Measurements from ENCODE around the gene CDC20.
"Not testable (repeated sequence)": the region's sequence is repeated elsewhere in the genome, so short reads cannot be mapped to it uniquely, and the experiment has no call there.

CDC20 gene

DNA sequence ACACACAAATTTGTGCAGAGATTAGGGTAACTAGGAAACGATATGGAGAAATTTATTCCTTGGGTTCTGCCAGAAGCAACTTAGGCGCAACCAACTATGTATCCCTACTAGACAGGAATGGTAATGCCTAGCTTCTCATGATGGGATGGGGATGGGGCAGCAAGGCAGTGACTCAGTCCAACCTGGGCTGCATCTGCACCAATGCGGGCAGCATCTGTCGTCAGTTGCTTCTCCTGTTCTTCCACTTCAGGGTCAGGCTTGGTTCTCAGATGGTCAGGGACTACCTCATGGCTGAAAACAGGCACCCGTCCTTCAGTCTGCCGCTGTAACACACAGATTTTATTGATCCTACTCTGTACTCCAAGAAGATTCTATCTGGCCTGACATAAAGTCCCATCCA is 27.9 kb downstream of the CDC20 start:
- no peak for DNase-seq

DNA sequence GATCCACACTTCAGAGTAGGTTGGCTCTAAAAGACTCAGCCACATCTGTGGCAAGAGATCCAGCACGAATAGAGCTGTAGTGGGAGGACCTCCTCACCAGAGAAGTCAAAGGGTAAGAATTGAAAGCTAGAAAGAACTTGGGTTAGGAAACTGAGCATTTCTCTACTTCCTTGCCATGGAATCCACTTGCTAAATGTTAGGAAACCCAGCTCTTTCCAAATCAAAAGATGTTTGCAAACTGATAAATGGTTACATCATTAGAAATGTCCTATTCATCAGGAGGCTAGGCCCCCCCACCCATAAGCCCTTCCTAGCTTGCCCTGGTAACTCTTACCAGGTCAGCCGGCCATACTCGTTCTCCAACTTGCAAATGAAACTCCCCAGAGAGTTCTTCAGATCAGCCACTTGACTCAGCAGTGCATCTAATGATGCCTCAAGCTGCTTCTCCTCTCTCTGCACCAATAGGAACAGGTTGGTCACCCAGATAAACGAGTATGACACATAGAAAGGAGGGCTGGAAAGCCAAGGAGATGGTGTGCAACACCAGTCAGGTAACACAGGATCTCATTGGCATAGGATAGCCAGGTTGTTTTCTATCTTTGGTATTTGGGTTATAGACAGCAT is 29.3 kb downstream of the CDC20 start:
- no peak for DNase-seq

DNA sequence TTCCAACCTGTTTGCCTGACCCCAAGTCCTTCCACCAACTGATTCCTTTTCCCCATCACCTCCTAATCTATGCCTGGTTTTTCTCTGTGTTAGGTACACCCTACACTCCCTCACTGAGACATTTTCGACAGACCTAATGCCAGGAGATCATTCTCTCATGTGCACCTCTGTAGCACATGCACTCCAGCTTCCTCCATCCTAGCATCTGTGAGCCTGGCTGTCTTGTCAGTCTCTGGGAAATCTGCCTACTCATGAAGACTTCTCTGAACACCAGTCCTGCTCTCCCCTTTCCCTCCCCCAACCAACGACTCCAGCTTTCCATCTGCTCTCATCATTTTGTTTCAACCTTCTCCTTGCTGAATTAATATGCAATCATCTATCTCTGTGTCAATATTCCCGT is 29.8 kb downstream of the CDC20 start:
- no peak for DNase-seq

- peak; percentile 85 for DNase-seq
Measured at GRCh38 chr1:43389326-43390313, 30.8 kb downstream of the CDC20 start, which contains the start of the genes MED8 and SZT2. Gene MED8 (minus strand): TSS chr1:43389800. CDS start chr1:43389764, 36 bp downstream. Gene SZT2 (plus strand): TSS chr1:43389899. CDS start chr1:43389969, 70 bp downstream.

DNA sequence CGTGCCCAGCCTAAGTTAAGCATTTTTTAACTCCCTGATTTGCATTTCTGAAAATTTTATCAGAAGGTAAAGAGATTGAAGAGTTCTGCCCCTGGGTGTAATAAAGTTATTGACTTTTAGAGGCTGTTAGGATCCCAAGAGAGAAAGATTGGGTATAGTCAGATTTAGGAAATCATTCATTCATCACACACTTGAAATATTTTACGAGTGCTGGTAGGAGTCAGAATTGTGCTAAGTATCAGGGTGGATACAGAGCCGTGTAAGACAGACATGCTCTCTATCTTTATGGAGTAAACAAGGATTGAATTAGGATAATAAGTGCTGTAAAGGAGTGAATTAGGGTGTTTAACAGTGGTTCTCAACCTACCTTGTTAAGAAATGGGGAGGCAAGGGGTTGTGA is 33.9 kb downstream of the CDC20 start:
- no peak for DNase-seq

DNA sequence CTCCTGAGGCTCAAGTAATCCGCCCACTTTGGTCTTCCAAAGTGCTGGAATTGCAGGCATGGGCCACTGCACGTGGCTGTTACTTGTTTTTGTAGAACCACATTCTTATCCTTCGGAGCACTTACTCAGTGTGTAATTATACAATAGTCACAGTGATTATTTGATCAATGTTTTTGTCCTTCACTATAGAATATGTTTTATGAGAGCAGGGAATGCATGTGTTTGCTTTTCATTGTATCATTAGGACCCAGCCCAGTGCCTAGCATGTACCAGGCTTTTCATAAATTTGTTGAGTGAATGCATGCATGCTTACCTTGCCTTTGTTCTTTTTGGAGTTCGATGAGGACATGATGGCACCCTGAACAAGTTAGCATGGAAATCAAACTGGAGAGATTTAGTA is 36.7 kb downstream of the CDC20 start:
- no peak for DNase-seq

DNA sequence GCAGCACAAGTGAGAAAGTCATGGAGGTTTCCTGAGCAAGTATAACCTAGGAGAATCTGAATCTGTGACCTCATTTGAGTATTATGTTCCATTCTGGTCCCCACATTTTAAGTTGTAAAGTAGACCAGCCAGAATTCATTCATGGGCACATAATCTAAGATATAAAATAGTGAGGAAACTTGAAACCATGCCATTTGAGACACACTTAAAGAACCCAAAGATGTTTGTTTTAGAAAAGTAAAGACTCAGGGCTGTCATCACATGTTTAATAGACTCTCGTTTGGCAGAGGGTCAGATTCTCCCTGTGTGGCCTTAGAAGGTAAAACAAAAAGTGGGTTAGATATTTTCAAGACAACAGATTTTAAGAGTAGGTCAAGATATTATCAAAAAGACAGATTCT is 37.3 kb downstream of the CDC20 start:
- DNase-seq: no peak

DNA sequence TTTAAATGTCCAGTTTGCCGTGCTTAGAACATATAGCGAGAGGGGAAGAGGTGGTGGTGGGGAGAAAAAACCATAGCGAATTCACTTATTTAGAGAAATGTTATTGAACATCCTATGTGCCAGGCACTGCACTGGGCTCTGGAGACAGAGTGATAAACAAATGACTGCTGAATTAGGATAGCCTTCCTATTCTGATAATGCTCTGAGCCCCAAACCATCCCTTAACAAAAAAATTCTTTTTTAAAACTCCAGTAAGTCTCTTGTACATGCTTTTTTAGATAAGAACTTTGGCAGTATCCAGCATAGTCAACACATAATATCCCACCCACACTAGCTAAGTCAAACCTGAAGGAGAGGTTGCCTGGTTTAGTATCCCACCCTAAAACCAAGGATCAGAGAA is 39.4 kb downstream of the CDC20 start:
- no peak for DNase-seq

- DNase-seq: not testable (repeated sequence)
Measured at GRCh38 chr1:43400441-43400840, 41.7 kb downstream of the CDC20 start.

DNA sequence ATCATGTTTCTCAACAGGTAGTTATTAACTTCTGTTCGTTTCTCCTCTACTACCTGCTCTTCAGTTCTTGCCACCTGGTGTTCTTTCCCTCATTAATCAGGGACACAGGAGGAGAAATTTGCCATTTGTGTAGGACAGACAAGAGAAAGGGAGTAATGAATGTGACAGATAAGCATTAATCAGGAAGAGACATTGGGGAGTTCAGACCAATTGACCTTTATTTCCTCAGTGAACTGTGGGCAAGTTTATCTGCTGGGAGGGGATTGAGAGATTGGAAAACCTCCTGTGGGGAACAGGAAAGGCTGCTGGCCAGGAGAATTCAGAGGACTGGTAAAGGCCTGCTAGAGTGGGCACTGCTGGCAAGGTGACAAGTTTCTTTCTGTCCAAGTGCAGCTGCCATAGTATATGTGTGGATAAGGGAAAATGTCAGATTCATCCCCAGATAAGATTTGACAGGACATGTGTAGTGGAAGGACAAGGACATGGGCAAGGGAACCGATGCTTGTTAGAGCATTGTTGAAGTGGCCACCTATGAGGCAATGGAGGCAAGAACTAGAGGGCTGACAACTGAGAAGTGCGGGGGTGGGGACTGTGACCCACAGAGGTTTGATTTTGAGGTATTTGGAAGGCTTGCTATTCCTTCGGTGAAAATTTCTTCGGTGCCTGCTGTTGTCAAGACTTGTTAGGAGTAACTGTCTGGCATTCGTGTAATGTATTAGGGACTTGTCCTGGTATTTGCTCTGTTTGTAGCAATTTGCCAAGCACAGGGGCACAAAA is 43.5 kb downstream of the CDC20 start:
- DNase-seq: no peak

DNA sequence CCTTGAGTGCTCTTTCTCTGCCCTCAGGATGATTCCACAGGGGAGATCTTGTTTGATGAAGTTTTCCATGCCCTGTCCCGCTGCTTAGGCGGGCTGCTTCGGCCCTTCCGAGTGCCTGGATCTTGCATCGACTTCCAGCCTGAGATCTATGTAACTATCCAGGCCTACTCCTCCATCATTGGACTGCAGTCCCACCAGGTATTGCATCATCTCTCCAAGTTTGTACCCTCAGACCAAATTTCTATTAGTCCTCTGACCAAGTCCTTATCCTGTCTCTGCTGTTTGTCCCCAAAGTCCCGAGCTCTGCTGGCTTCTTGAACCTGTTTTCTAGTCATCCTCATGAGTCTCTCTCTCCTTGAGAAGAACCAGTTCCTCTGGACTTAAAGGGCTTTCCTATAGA is 45.6 kb downstream of the CDC20 start:
- DNase-seq: no peak

GRCh38 chr1:43405219-43405875 is 46.6 kb downstream of the CDC20 start:
- no peak for DNase-seq

GRCh38 chr1:43405876-43406234 is 47.1 kb downstream of the CDC20 start:
- no peak for DNase-seq

DNA sequence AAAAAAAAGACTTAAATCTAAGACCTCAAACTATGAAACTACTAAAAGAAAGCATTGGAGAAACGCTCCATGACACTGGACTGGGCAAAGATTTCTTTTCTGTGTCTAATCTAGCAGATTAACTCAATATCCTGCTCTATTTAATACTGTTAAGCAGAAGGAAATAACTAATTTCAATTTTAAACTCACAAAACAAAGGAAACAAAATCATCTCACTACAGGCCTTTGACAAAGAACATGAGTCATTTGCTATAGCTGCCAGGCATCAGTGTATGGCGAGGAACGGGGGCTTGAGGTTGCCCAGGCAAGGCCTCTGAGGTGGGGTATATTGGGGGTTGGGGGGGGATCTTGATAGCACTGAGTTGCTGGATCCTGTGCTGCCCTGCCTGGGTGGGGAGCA is 51.8 kb downstream of the CDC20 start:
- no peak for DNase-seq

All from NCI-H1436 treated with DMSO at 0.1 percent for 48 hours (cell line).